ENCODE measurements around the gene PLCG2.

Gene PLCG2

GRCh38 chr16:81939164-81940056 lies 160.3 kb downstream of the PLCG2 start:
- TF ChIP-seq TCF4 (CRISPR knock-in tag; IDR thresholded peaks at IDR 0.05; ENCODE audit: borderline replicate concordance) (no peak), ZC3H10 (CRISPR knock-in tag; IDR thresholded peaks at IDR 0.05) (no peak), ARNTL (CRISPR knock-in tag; IDR thresholded peaks at IDR 0.05; ENCODE audit: borderline replicate concordance, low read depth) (no peak), PPARA (CRISPR knock-in tag; IDR thresholded peaks at IDR 0.05; ENCODE audit: borderline replicate concordance) (no peak), ZNF565 (CRISPR knock-in tag; conservative IDR thresholded peaks at IDR 0.05; ENCODE audit: low read depth) (no peak), ZNF8 (CRISPR knock-in tag; IDR thresholded peaks at IDR 0.05) (no peak)
- ATAC-seq: no peak; the same call in 2 of the 3 replicates

- ATAC-seq: peak; percentile 81
- TF ChIP-seq GLIS3 (CRISPR knock-in tag; IDR thresholded peaks at IDR 0.05) (no peak), PATZ1 (CRISPR knock-in tag; IDR thresholded peaks at IDR 0.05; ENCODE audit: borderline replicate concordance) (no peak), ARNTL (CRISPR knock-in tag; IDR thresholded peaks at IDR 0.05; ENCODE audit: borderline replicate concordance, low read depth) (no peak), ISL1 (CRISPR knock-in tag; IDR thresholded peaks at IDR 0.05) (no peak), SNAI2 (CRISPR knock-in tag; IDR thresholded peaks at IDR 0.05) (no peak), BACH2 (CRISPR knock-in tag; IDR thresholded peaks at IDR 0.05; ENCODE audit: borderline replicate concordance) (no peak), OSR1 (CRISPR knock-in tag; IDR thresholded peaks at IDR 0.05) (no peak), TOX (CRISPR knock-in tag; IDR thresholded peaks at IDR 0.05; ENCODE audit: borderline replicate concordance) (no peak), ZFP30 (CRISPR knock-in tag; IDR thresholded peaks at IDR 0.05) (no peak), CREB5 (CRISPR knock-in tag; IDR thresholded peaks at IDR 0.05; ENCODE audit: low read depth) (no peak), POU6F1 (CRISPR knock-in tag; IDR thresholded peaks at IDR 0.05; ENCODE audit: borderline replicate concordance, low read depth) (no peak), ZNF70 (CRISPR knock-in tag; IDR thresholded peaks at IDR 0.05) (no peak), CSDC2 (CRISPR knock-in tag; IDR thresholded peaks at IDR 0.05) (no peak), TCF4 (CRISPR knock-in tag; IDR thresholded peaks at IDR 0.05; ENCODE audit: borderline replicate concordance) (no peak)
Observed at GRCh38 chr16:81940781-81941560, 161.9 kb downstream of the PLCG2 start.

- no peak for ATAC-seq
- TF ChIP-seq ISL1 (CRISPR knock-in tag; IDR thresholded peaks at IDR 0.05) (no peak), POU6F1 (CRISPR knock-in tag; IDR thresholded peaks at IDR 0.05; ENCODE audit: borderline replicate concordance, low read depth) (no peak), SNAI2 (CRISPR knock-in tag; IDR thresholded peaks at IDR 0.05) (no peak), TCF4 (CRISPR knock-in tag; IDR thresholded peaks at IDR 0.05; ENCODE audit: borderline replicate concordance) (no peak), ZFP30 (CRISPR knock-in tag; IDR thresholded peaks at IDR 0.05) (no peak), CREB5 (CRISPR knock-in tag; IDR thresholded peaks at IDR 0.05; ENCODE audit: low read depth) (no peak), PATZ1 (CRISPR knock-in tag; IDR thresholded peaks at IDR 0.05; ENCODE audit: borderline replicate concordance) (no peak), TOX (CRISPR knock-in tag; IDR thresholded peaks at IDR 0.05; ENCODE audit: borderline replicate concordance) (no peak), CSRNP3 (CRISPR knock-in tag; IDR thresholded peaks at IDR 0.05) (no peak), RARB (CRISPR knock-in tag; IDR thresholded peaks at IDR 0.05) (no peak), GLIS3 (CRISPR knock-in tag; IDR thresholded peaks at IDR 0.05) (no peak)
Observed at GRCh38 chr16:81942007-81942601, 163.0 kb downstream of the PLCG2 start.
